ENCODE results near the gene XPNPEP3. TPM values are rescaled to one million over a fixed set of nuclear protein-coding genes. Genes with fewer than 3 reads are reported as not detected.
A peak's percentile ranks its signal among the peaks of the same experiment; 100 is the strongest.
"Not testable (repeated sequence)": the region's sequence is repeated elsewhere in the genome, so short reads cannot be mapped to it uniquely, and the experiment has no call there.

XPNPEP3 gene
- total RNA-seq, 4 donors from 2014 or later = 12.0 to 19.2 (median 14.0) TPM

- H3K4me1 ChIP-seq = peaks cover 0 to 58% (median 34%) of the 10 kb centered on the region in 4 donors
- H3K27me3 ChIP-seq = no peaks in the 10 kb centered on the region
- H3K27ac ChIP-seq = peak overlapping the region; percentile 97 to 99 (median 98)
- no peak for TF ChIP-seq CTCF (IDR thresholded peaks at IDR 0.05)
- TF ChIP-seq EP300 (IDR thresholded peaks at IDR 0.05) = no peak
- TF ChIP-seq POLR2A (IDR thresholded peaks at IDR 0.05) = no peak
- H3K9me3 ChIP-seq = no peaks in the 10 kb centered on the region
- no peak for DNase-seq (ENCODE audit: low spot score in 2 of 2)
- H3K36me3 ChIP-seq = peaks cover 0 to 19% (median 0%) of the 10 kb centered on the region in 3 donors
- 5 to 7% methylated on average over 18 of the region's 18 CpGs for WGBS, 2 donors
- H3K4me3 ChIP-seq = peak overlapping the region; percentile 72 to 98 (median 88)
Observed at GRCh38 chr22:40857309-40857855, 434 bp downstream of the XPNPEP3 start.

DNA sequence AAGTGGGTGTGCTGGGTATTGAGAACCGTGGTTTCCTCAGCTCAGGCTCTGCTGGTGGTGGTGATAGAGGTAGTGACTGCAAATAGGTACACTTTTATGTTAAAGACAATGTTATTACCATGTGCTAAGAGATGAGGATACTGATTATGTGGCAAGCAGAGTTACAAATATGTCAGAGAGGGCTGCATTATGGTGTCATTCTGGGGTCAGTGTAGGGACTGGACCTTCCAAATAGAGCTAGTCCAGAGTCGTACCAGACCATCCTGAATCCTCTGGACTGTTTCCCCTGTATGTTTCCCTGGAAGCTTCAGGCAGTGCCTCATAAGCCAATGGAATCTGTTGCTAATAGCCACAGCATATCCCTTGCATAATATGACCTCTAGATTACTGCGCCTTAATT, 5.1 kb downstream of the XPNPEP3 start, which contains the start of gene DNAJB7:
TSS of gene DNAJB7 (minus strand) at position 101 of the 400 bp plus-strand sequence. CDS start 119 bp downstream, outside the sequence.
- no peak for DNase-seq (ENCODE audit: low spot score in 2 of 2)
- Histone ChIP-seq H3K36me3 (peaks cover 0 to 19% (median 0%) of the 10 kb centered on the region in 3 donors), H3K9me3 (no peaks in the 10 kb centered on the region), H3K27me3 (no peaks in the 10 kb centered on the region), H3K4me3 (no peak within 1 kb of the TSS), H3K4me1 (peaks cover 0 to 33% (median 7%) of the 10 kb centered on the region in 4 donors), H3K27ac (no peak within 1 kb of the TSS)
- 84 to 91% methylated on average over 3 of the region's 3 CpGs for WGBS, 2 donors
- TF ChIP-seq CTCF (IDR thresholded peaks at IDR 0.05) = no peak
- no peak for TF ChIP-seq EP300 (IDR thresholded peaks at IDR 0.05)
- no peak for TF ChIP-seq POLR2A (IDR thresholded peaks at IDR 0.05)

GRCh38 chr22:40862537-40862936, 5.6 kb downstream of the XPNPEP3 start:
- 91 to 94% methylated on average over 2 of the region's 2 CpGs for WGBS, 2 donors
- Histone ChIP-seq H3K27ac (no peak overlapping the region), H3K36me3 (peaks cover 0 to 19% (median 0%) of the 10 kb centered on the region in 3 donors), H3K4me1 (peaks cover 0 to 31% (median 6%) of the 10 kb centered on the region in 4 donors), H3K9me3 (no peaks in the 10 kb centered on the region), H3K4me3 (no peak overlapping the region), H3K27me3 (no peaks in the 10 kb centered on the region)
- no peak for DNase-seq (ENCODE audit: low spot score in 2 of 2)
- no peak for TF ChIP-seq EP300 (IDR thresholded peaks at IDR 0.05)
- no peak for TF ChIP-seq POLR2A (IDR thresholded peaks at IDR 0.05)
- TF ChIP-seq CTCF (IDR thresholded peaks at IDR 0.05) = no peak

DNA sequence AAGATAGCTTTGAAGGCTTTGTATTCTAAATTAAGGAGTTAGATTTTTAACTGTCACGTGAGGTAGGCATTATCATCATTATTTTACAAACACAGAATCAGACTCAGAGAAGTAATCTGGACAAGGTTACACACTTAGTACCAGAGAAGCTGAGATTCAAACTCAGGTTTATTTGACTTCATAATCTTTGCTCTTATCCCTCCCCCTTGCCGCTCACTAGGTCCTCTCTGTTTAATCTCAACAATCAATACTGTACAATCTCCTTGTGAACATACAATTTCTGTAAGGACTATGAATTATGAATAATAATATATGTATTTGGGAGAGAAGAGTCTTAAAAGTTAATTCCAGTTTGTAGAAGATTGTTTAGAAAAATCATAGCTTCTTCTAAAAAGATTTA, 10.2 kb downstream of the XPNPEP3 start:
- H3K9me3 ChIP-seq = no peaks in the 10 kb centered on the region
- TF ChIP-seq EP300 (IDR thresholded peaks at IDR 0.05) (no peak), POLR2A (IDR thresholded peaks at IDR 0.05) (no peak), CTCF (IDR thresholded peaks at IDR 0.05) (no peak)
- H3K27me3 ChIP-seq = no peaks in the 10 kb centered on the region
- H3K4me1 ChIP-seq = peaks cover 0 to 8% (median 0%) of the 10 kb centered on the region in 4 donors
- no peak for DNase-seq (ENCODE audit: low spot score in 2 of 2)
- no peak overlapping the region for H3K27ac ChIP-seq
- H3K4me3 ChIP-seq = no peak overlapping the region
- H3K36me3 ChIP-seq = peaks cover 0 to 25% (median 0%) of the 10 kb centered on the region in 3 donors
- WGBS, 2 donors = 92 to 94% methylated on average over 2 of the region's 2 CpGs

GRCh38 chr22:40868379-40868778, 11.4 kb downstream of the XPNPEP3 start:
- not testable (repeated sequence) for H3K27me3 ChIP-seq; H3K4me3 ChIP-seq; DNase-seq (ENCODE audit: low spot score in 2 of 2); H3K9me3 ChIP-seq; H3K4me1 ChIP-seq; H3K27ac ChIP-seq
- 80 to 81% methylated on average over 6 of the region's 6 CpGs for WGBS, 2 donors
- H3K36me3 ChIP-seq = peaks cover 0 to 33% (median 0%) of the 10 kb centered on the region in 3 donors

Data from tibial nerve (tissue), 4 donors.